Gastrocnemius medialis (tissue), 4 donors: ENCODE results near the gene FOXE1. TPM values are rescaled to one million over a fixed set of nuclear protein-coding genes. Genes with fewer than 3 reads are reported as not detected.

Source experiments
- ATAC-seq, 2 donors: fragments of 150-250 bp; one replicate each; pipeline ENCODE4 v1.9.1; 2016
- DNase-seq, 2 donors: peaks; one replicate each; pipeline ENCODE4 v3.0.0-alpha.2; 2019
- H3K27ac ChIP-seq, 4 donors: fragments of 200-600 bp; sonication (generic); 1 replicate in 1 of 4; 2 replicates in 3 of 4; pipeline ENCODE4 v1.5.1; 2016 to 2018; ENCODE audit warnings: mild to moderate bottlenecking in 2 of 4, moderate library complexity in 1 of 4
- H3K27me3 ChIP-seq, 3 donors: fragments of 200-600 bp; sonication (generic) in 2 of 3; 1 replicate in 1 of 3; 2 replicates in 2 of 3; pipeline versions ENCODE4 v1.5.1 to v1.6.0; 2016 to 2019; ENCODE audit warnings: mild to moderate bottlenecking in 1 of 3, moderate library complexity in 1 of 3
- H3K36me3 ChIP-seq, 2 donors: fragments of 200-600 bp; sonication (generic) in 1 of 2; one replicate each; pipeline ENCODE4 v1.5.1; 2017 to 2018
- H3K4me1 ChIP-seq, 2 donors: fragments of 200-600 bp; sonication (generic) in 1 of 2; one replicate each; pipeline ENCODE4 v1.5.1; 2016 to 2017; ENCODE audit warnings: mild to moderate bottlenecking in 2 of 2
- H3K4me3 ChIP-seq, 4 donors: fragments of 200-600 bp; sonication (generic) in 3 of 4; 1 replicate in 1 of 4; 2 replicates in 3 of 4; pipeline ENCODE4 v1.5.1; 2016 to 2019; ENCODE audit warnings: mild to moderate bottlenecking in 2 of 4
- H3K9me3 ChIP-seq, 3 donors: fragments of 200-600 bp; sonication (generic) in 2 of 3; 1 replicate in 1 of 3; 2 replicates in 2 of 3; pipeline ENCODE4 v1.5.1; 2016 to 2019
- POLR2A ChIP-seq, 2 donors: fragments of 450-650 bp; IDR thresholded peaks; one replicate each; pipeline ENCODE4 v1.6.1; 2017; ENCODE audit warnings: antibody characterized with exemption in 2 of 2, mild to moderate bottlenecking in 2 of 2, moderate library complexity in 2 of 2
- in situ Hi-C, 4 donors: fragments of 200-750 bp; cut with MboI; loops; one replicate each; pipeline versions ENCODE4 v1.15.0 to v1.8.0; 2017; ENCODE audit warnings: low sequenced_read_pairs in 4 of 4
- intact Hi-C: fragments of 100-400 bp; cut with DNase I; formaldehyde crosslinking; loops from one replicate; pipeline ENCODE4 v1.15.1; 2023; ENCODE audit warnings: low total_unique reads
- total RNA-seq, 4 donors: library from RNA; depleted of rRNA; stranded (reverse); fragments of >200 nt; gene quantifications; one replicate each; pipeline versions ENCODE4 v1.1.0 to v1.2.3, GENCODE V29; 2016
- TF ChIP-seq, protein P1 (sequence below), 5 experiments: fragments of 450-650 bp in 3 of 5; fragments of 200-600 bp in 2 of 5; sonication (generic) in 2 of 5; IDR thresholded peaks in 4 of 5; conservative IDR thresholded peaks in 1 of 5; 1 replicate in 4 of 5; 2 replicates in 1 of 5; pipeline ENCODE4 v1.5.1; 2016 to 2019; ENCODE audit warnings: antibody characterized with exemption in 5 of 5, mild to moderate bottlenecking in 3 of 5, moderate library complexity in 3 of 5

FOXE1 gene
- total RNA-seq, 4 donors from 2014 or later, result not detected

- H3K4me1 ChIP-seq, result peaks cover 11 to 23% of the 10 kb centered on the region in 2 donors
- DNase-seq (no peak), ATAC-seq (no peak)
- in situ Hi-C loops (no loop called here), intact Hi-C loops (no loop called here)
- H3K4me3 ChIP-seq, result peak overlapping the region in 1 of 4 donors; percentile 12
- no peaks in the 10 kb centered on the region for H3K9me3 ChIP-seq
- H3K27ac ChIP-seq, result no peak overlapping the region
- peaks cover 93 to 94% (median 94%) of the 10 kb centered on the region in 3 donors for H3K27me3 ChIP-seq
- TF ChIP-seq POLR2A (IDR thresholded peaks at IDR 0.05), result no peak
- TF ChIP-seq, protein P1, sequence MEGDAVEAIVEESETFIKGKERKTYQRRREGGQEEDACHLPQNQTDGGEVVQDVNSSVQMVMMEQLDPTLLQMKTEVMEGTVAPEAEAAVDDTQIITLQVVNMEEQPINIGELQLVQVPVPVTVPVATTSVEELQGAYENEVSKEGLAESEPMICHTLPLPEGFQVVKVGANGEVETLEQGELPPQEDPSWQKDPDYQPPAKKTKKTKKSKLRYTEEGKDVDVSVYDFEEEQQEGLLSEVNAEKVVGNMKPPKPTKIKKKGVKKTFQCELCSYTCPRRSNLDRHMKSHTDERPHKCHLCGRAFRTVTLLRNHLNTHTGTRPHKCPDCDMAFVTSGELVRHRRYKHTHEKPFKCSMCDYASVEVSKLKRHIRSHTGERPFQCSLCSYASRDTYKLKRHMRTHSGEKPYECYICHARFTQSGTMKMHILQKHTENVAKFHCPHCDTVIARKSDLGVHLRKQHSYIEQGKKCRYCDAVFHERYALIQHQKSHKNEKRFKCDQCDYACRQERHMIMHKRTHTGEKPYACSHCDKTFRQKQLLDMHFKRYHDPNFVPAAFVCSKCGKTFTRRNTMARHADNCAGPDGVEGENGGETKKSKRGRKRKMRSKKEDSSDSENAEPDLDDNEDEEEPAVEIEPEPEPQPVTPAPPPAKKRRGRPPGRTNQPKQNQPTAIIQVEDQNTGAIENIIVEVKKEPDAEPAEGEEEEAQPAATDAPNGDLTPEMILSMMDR (IDR thresholded peaks at IDR 0.05 in 4 of 5, conservative IDR thresholded peaks at IDR 0.05 in 1 of 5), result no peak
- no peaks in the 10 kb centered on the region for H3K36me3 ChIP-seq
Observed at GRCh38 chr9:97852001-97852398, 1.0 kb upstream of the FOXE1 start.

DNA sequence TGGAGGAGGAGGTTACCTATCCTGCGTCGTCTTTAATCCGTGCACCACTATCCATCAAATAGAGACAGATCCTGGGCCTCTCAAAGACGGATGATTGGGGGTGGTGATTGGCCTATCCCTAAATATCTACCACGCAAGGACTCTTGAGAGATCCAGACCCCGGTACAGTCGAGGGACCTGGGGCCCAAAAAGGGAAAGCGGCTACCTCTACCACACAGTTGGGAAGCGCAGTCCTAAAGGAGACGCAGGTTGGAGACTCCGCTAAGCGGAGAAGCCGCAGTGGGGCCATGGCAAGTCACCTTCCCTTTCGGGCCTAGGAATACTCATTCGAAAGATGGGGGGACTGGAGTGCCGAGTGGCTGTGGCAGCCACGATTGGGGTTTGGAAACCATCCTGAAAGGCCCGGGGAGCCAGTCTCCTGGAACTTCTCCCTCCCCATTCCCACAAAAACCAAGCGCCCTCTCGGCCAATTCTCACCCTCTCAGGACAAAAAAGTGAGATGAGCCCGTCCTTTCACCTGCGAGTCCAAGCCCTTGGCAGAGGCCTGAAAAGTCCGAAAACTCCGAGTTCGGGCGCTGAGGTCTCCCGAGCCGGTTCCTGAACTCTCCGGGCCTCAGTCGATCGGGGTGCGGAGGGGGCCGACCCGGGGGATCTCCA is 499 bp upstream of the FOXE1 start:
- TF ChIP-seq, protein P1 (IDR thresholded peaks at IDR 0.05 in 4 of 5, conservative IDR thresholded peaks at IDR 0.05 in 1 of 5), result no peak
- no peak for TF ChIP-seq POLR2A (IDR thresholded peaks at IDR 0.05)
- no peak overlapping the region for H3K27ac ChIP-seq
- DNase-seq (no peak), ATAC-seq (no peak)
- no peaks in the 10 kb centered on the region for H3K9me3 ChIP-seq
- intact Hi-C loops (no loop called here), in situ Hi-C loops (no loop called here)
- no peaks in the 10 kb centered on the region for H3K36me3 ChIP-seq
- peak overlapping the region; percentile 29 to 48 (median 29) for H3K4me3 ChIP-seq
- H3K4me1 ChIP-seq, result peaks cover 11 to 23% of the 10 kb centered on the region in 2 donors
- peaks cover 93 to 94% (median 94%) of the 10 kb centered on the region in 3 donors for H3K27me3 ChIP-seq

GRCh38 chr9:97853844-97854695 is 1.0 kb downstream of the FOXE1 start:
- Histone ChIP-seq H3K4me3 (peak overlapping the region in 3 of 4 donors; percentile 29 to 48 (median 29)), H3K4me1 (peaks cover 7 to 11% of the 10 kb centered on the region in 2 donors), H3K36me3 (no peaks in the 10 kb centered on the region), H3K27me3 (peaks cover 92 to 94% (median 94%) of the 10 kb centered on the region in 3 donors), H3K9me3 (no peaks in the 10 kb centered on the region), H3K27ac (no peak overlapping the region)
- intact Hi-C loops (no loop called here), in situ Hi-C loops (no loop called here)
- TF ChIP-seq POLR2A (IDR thresholded peaks at IDR 0.05), result no peak
- TF ChIP-seq, protein P1 (IDR thresholded peaks at IDR 0.05 in 4 of 5, conservative IDR thresholded peaks at IDR 0.05 in 1 of 5), result no peak
- ATAC-seq (no peak), DNase-seq (no peak)

DNA sequence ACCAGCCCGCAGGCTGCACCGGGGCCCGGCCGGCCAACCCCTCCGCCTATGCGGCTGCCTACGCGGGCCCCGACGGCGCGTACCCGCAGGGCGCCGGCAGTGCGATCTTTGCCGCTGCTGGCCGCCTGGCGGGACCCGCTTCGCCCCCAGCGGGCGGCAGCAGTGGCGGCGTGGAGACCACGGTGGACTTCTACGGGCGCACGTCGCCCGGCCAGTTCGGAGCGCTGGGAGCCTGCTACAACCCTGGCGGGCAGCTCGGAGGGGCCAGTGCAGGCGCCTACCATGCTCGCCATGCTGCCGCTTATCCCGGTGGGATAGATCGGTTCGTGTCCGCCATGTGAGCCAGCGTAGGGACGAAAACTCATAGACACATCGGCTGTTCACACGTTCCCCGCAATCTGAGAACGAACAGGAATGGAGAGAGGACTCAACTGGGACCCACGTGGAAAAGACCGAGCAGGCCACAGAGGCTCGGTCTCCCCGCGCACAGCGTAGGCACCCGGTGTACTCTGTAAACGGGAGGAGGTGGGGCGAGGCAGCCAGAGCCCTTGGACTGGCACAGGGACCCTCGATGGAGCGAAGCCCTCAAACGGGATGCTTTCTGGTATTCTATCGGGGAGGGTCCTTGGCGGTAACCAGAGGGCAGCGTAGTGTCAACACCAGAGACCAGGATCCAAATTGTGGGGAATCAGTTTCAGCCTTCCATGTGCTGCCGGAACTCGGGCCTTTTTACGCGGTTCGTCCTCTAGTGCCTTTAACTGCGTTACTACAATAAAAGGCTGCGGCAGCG is 1.9 kb downstream of the FOXE1 start:
- peaks cover 90 to 94% (median 94%) of the 10 kb centered on the region in 3 donors for H3K27me3 ChIP-seq
- TF ChIP-seq, protein P1 (IDR thresholded peaks at IDR 0.05 in 4 of 5, conservative IDR thresholded peaks at IDR 0.05 in 1 of 5), result no peak
- TF ChIP-seq POLR2A (IDR thresholded peaks at IDR 0.05), result no peak
- no peak overlapping the region for H3K27ac ChIP-seq
- H3K4me1 ChIP-seq, result peaks cover 6 to 11% of the 10 kb centered on the region in 2 donors
- DNase-seq (no peak), ATAC-seq (no peak)
- no peaks in the 10 kb centered on the region for H3K36me3 ChIP-seq
- intact Hi-C loops (no loop called here), in situ Hi-C loops (no loop called here)
- H3K4me3 ChIP-seq, result no peak overlapping the region
- no peaks in the 10 kb centered on the region for H3K9me3 ChIP-seq
